GM19468 (cell line): Measurements from ENCODE around the gene MDM2.
"Not testable (repeated sequence)": the region's sequence is repeated elsewhere in the genome, so short reads cannot be mapped to it uniquely, and the experiment has no call there.

Source experiments
- ATAC-seq: cut with Tn5 transposase; IDR thresholded peaks from one replicate; pipeline ENCODE4 v1.9.1; 2021; ENCODE audit warnings: mild to moderate bottlenecking, moderate library complexity, moderate number of reproducible peaks; ENCODE audit not compliant: unreplicated experiment; ENCODE audit errors: extremely low read depth

Gene MDM2

GRCh38 chr12:68824131-68824530 lies 16.2 kb downstream of the MDM2 start:
- no peak for ATAC-seq

DNA sequence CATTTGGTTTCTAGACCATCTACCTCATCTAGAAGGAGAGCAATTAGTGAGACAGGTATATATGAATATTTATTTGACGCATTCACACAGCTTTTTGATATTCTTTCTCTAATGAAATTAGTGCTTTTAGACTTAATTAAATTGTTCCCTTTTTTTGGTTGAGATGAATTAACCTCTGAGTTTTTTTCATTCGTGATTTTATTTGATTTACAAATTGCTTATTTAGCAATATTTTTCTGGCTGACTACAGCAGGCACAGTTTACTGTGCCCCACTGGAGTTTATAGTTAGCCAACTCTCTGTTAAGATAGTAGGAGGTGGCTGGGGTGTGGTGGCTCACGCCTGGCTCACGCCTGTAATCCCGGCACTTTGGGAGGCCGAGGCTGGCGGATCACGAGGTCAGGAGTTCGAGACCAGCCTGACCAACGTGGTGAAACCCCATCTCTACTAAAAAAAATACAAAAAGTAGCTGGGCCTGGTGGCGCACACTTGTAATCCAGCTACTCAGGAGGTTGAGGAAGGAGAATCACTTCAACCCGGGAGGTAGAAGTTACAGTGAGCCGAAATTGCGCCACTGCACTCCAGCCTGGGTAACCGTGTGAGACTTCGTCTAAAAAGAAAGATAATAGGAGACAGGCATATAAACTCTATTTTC lies 16.7 kb downstream of the MDM2 start:
- no peak for ATAC-seq

GRCh38 chr12:68825569-68826217 lies 17.7 kb downstream of the MDM2 start:
- ATAC-seq, result no peak

DNA sequence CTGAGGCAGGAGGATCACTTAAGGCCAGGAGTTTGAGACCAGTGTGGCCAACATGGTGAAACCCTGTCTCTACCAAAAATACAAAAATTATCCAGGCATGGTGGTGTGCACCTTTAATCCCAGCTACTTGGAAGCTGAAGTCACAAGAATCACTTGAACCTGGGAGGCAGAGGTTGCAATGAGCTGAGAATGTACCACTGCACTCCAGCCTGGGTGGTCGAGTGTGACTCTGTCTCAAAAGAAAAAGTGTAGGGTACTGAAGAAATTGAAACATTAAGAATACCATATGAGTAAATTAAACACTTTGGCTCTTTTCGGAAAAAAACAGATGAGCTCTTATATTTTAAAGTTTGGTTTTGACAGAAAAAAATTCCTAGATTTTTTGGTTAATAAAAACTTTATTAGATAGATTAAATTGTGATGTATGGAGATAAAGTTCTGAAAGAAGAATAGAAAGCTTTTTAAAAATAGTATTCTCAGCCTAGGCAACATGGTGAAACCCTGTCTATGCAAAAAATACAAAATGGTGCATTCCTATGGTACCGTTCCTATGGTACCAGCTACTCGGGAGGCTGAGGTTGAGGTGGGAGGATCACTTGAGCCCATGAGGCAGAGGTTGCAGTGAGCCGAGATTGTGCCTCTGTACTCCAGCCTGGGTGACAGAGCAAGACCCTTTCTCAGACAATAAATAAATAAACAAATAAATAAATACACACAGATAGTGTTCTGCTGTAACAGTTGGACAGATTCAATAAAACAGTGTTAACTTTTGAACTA lies 20.1 kb downstream of the MDM2 start:
- no peak for ATAC-seq

- no peak for ATAC-seq
Measured at GRCh38 chr12:68828672-68829068, 20.7 kb downstream of the MDM2 start.

DNA sequence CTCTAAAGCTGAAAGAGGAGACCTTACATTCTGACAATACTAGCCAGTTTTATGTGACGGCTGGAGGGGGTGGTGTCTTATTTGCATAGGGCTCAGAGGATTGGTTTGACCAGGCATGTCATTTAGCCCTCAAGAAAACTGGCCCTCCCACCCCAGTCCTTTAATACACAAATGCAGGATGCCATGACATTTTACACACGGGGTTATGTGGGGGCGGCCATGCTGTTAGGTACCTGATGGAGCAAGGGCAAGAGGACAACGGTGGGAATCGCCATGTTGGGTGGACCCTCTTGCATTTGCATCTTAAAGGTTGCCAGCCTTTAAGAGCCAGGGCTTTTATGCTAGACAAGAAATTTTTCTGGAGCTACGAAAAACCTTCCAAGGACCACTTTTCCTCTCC lies 23.3 kb downstream of the MDM2 start:
- ATAC-seq, result no peak

- ATAC-seq, result no peak
Measured at GRCh38 chr12:68831751-68832503, 23.9 kb downstream of the MDM2 start.

- no peak for ATAC-seq
Measured at GRCh38 chr12:68832504-68832867, 24.5 kb downstream of the MDM2 start.

GRCh38 chr12:68833508-68833907 lies 25.5 kb downstream of the MDM2 start:
- no peak for ATAC-seq

DNA sequence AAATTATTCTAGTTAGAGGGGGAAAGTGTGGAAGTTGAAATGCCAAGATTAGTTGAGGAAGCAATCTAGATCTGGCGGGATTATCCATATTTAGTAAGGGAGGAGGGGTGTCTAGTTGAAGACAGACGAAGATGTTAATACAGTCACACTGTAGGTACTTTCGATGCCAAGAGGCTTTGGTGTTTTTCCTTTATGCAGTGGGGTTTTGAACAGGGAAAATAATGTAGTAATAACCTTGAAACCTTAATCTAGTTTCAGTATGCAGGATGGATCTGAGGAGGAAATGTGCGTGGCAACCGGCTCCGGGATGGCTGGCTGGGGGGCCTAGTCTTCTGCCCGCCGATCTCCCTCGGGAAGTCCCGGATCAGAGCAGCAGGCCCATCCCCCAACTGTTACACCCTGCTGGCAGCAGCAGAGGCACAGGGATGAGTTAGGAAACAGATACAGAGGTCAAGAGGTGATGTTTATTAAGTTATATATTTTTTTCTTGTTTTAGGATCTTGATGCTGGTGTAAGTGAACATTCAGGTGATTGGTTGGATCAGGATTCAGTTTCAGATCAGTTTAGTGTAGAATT lies 27.4 kb downstream of the MDM2 start:
- no peak for ATAC-seq

DNA sequence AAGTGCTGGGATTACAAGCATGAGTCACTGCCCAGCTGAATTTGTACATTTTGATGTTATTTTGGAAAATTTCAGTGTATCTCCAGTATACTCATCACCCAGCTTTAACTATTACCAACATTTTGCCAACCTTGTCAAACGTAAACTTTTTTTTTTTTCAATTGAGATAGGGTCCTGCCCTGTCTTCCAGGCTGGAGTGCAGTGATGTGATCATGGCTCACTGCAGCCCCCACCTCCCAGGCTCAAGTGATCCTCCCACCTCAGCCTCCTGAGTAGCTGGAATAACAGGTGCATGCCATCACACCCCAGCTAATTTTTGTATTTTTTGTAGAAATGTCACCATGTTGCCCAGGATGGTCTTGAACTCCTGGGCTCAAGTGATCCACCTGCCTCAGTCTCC lies 29.2 kb downstream of the MDM2 start:
- no peak for ATAC-seq

GRCh38 chr12:68838046-68838886 lies 30.3 kb downstream of the MDM2 start:
- ATAC-seq, result no peak

GRCh38 chr12:68839183-68840147 lies 31.5 kb downstream of the MDM2 start:
- no peak for ATAC-seq

GRCh38 chr12:68841175-68841574 lies 33.2 kb downstream of the MDM2 start:
- ATAC-seq, result not testable (repeated sequence)

- ATAC-seq, result no peak
Measured at GRCh38 chr12:68841717-68842116, 33.7 kb downstream of the MDM2 start.

DNA sequence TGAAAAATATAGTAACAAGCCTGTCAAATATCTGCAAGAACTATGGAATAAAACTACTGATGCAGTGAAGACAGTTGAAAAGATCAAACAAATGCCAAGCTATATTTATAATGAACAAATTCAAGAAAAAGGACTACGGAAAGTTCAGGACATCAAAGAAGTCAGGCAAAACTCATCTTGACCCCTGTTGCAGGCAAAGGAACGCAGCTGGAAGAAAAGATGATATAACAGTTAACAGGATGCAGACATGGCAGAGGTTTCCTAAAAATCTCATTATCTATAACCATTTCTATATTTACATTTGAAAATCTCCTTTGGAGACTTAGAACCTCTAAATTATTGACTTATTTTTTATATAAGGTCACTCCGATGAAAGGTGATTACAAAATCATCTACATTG lies 34.1 kb downstream of the MDM2 start:
- no peak for ATAC-seq

DNA sequence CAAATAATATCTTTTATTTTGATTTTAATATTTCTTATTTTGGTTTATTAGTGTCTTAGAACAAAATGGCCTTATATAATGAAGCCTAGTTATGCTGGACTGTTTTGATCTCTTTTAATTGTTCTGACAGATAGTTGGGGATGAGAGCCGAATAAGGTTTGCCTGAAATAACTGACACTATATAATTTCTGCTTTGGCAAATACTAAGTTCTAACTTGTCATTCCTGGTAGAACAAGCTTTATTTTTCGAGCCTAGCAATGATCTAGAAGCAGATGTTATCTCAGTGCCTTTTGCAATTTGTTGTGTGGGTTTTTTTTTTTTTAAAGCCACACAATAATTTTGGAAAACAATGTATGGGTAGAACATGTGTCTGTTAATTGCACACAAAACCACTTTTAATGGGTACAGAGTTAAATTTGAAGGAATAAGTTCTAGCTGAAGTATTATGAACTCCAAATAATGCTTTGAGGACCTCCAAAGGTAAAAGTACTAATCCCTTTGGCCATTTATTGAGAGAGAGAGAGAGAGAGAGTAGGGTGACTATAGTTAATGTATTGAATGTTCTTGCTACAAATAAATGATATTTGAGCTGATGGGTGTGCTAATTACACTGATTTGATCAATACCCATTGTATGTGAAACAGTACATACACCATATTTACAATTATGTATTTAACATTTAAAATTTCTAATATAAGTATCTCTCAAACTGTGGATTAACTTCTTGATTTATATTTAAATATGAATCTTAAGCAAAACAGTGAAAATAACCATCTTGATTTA lies 35.0 kb downstream of the MDM2 start:
- ATAC-seq, result no peak

DNA sequence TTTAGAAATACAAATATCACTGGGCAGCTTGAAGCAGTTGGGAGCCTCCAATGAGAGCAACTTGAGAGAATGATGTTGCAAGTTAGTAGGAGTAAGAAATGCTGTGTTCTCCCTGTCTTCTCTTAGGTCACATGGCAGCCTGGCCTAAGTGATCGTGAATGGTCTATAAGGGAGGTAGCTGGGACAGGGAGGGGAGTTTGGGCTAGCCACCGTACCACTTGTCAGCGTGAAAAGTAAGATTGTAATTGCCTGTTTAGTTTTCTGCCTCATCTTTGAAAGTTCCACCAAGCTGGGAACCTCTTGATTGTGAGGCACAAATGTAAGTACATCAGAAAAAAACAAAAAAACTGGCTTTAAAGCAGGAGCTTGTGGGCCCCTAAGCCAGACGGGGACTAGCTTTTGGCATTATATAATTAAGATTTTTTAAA lies 36.4 kb downstream of the MDM2 start:
- ATAC-seq, result no peak
